DOHH2 (cell line): ENCODE results near the gene RALGAPB.

Experiments used
- EZH2phosphoT487 ChIP-seq: fragments of 200-600 bp; sonication (generic); IDR thresholded peaks from 2 replicates; pipeline ENCODE4 v1.6.1; 2017; ENCODE audit warnings: borderline replicate concordance, mild to moderate bottlenecking, antibody characterized with exemption, low read length, moderate library complexity, mixed read lengths
- TF ChIP-seq, protein P1 (sequence below): fragments of 200-600 bp; sonication (generic); IDR thresholded peaks from one replicate; pipeline ENCODE4 v1.5.1; 2014; ENCODE audit warnings: antibody characterized with exemption, mild to moderate bottlenecking, low read depth, low read length; ENCODE audit not compliant: poor library complexity, severe bottlenecking

DNA sequence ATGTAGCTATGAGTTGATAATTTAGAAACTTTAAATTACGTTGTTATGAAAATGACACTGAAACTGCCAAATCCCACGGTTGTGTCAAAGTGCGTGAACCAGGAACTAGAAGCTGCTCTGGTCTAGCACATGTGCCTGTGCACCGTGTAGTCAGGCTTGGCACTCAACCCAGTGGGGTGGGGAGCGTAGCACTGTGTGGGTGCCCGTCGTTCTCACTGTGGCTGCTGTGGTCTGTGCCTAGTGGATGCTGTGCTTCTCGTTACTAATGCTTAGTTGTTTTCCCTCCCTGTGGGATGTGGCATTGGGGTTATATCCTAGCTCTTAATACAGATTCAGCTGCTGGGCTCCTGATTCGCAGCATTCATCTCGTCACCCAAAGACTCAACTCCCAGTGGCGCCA is 62.1 kb downstream of the RALGAPB start:
- TF ChIP-seq, protein P1, sequence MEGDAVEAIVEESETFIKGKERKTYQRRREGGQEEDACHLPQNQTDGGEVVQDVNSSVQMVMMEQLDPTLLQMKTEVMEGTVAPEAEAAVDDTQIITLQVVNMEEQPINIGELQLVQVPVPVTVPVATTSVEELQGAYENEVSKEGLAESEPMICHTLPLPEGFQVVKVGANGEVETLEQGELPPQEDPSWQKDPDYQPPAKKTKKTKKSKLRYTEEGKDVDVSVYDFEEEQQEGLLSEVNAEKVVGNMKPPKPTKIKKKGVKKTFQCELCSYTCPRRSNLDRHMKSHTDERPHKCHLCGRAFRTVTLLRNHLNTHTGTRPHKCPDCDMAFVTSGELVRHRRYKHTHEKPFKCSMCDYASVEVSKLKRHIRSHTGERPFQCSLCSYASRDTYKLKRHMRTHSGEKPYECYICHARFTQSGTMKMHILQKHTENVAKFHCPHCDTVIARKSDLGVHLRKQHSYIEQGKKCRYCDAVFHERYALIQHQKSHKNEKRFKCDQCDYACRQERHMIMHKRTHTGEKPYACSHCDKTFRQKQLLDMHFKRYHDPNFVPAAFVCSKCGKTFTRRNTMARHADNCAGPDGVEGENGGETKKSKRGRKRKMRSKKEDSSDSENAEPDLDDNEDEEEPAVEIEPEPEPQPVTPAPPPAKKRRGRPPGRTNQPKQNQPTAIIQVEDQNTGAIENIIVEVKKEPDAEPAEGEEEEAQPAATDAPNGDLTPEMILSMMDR = no peak
- no peak for TF ChIP-seq EZH2phosphoT487
